Keratinocyte (primary cell): Measurements from ENCODE around the gene TRMT61A. TPM values are rescaled to one million over a fixed set of nuclear protein-coding genes. Genes with fewer than 3 reads are reported as not detected.

Source experiments
- DNase-seq: peaks from one replicate; pipeline ENCODE4 v3.0.0-alpha.2; 2011; ENCODE audit warnings: low read depth, missing footprints, low spot score
- FAIRE-seq: peaks from 2 replicates; lab custom pipeline; 2011; peaks lifted over from hg19 to GRCh38; lab: Jason Lieb, UNC
- H2AFZ ChIP-seq: 2 replicates; pipeline ENCODE4 v1.6.0; 2012; ENCODE audit warnings: low read length, control low read depth, inconsistent platforms; ENCODE audit not compliant: control insufficient read depth
- H3K27ac ChIP-seq: 2 replicates; pipeline ENCODE4 v1.5.1; 2011; ENCODE audit warnings: low read length; ENCODE audit not compliant: control insufficient read depth, insufficient read depth
- H3K27me3 ChIP-seq: 3 replicates; pipeline ENCODE4 v1.6.0; 2011; ENCODE audit warnings: low read length; ENCODE audit not compliant: control insufficient read depth, insufficient read depth; ENCODE audit errors: extremely low read depth
- H3K36me3 ChIP-seq, 2 experiments: 2 replicates in 1 of 2; 3 replicates in 1 of 2; pipeline ENCODE4 v1.5.1; 2011; ENCODE audit warnings: low read length in 2 of 2, mild to moderate bottlenecking in 1 of 2; ENCODE audit not compliant: control insufficient read depth in 2 of 2, insufficient read depth in 2 of 2; ENCODE audit errors: extremely low read depth in 1 of 2
- H3K4me1 ChIP-seq: 3 replicates; pipeline ENCODE4 v1.5.1; 2011; ENCODE audit warnings: low read length; ENCODE audit not compliant: control insufficient read depth, insufficient read depth; ENCODE audit errors: extremely low read depth
- H3K4me2 ChIP-seq: 3 replicates; pipeline ENCODE4 v1.6.0; 2011; ENCODE audit warnings: low read depth, low read length; ENCODE audit not compliant: control insufficient read depth, insufficient read depth; ENCODE audit errors: extremely low read depth
- H3K4me3 ChIP-seq, 3 experiments: fragments of 200-600 bp in 1 of 3; sonication (generic) in 1 of 3; 2 replicates in 2 of 3; 3 replicates in 1 of 3; pipeline ENCODE4 v1.5.1; 2011 to 2016; ENCODE audit warnings: low read length in 3 of 3, mild to moderate bottlenecking in 3 of 3, control low read depth in 2 of 3, inconsistent platforms in 1 of 3, low read depth in 1 of 3, mixed read lengths in 1 of 3, mixed run types in 1 of 3, moderate library complexity in 1 of 3; ENCODE audit not compliant: control insufficient read depth in 2 of 3, insufficient read depth in 2 of 3; ENCODE audit errors: extremely low read depth in 1 of 3
- H3K79me2 ChIP-seq: 2 replicates; pipeline ENCODE4 v1.6.0; 2012; ENCODE audit warnings: low read length; ENCODE audit not compliant: control insufficient read depth, insufficient read depth
- H3K9ac ChIP-seq: 3 replicates; pipeline ENCODE4 v1.6.0; 2011; ENCODE audit warnings: low read length; ENCODE audit not compliant: control insufficient read depth, insufficient read depth; ENCODE audit errors: extremely low read depth
- H3K9me1 ChIP-seq: 3 replicates; pipeline ENCODE4 v1.6.0; 2011; ENCODE audit warnings: low read length; ENCODE audit not compliant: control insufficient read depth, insufficient read depth; ENCODE audit errors: extremely low read depth
- H3K9me3 ChIP-seq: 2 replicates; pipeline ENCODE4 v1.5.1; 2012; ENCODE audit warnings: low read depth, low read length; ENCODE audit not compliant: control insufficient read depth
- H4K20me1 ChIP-seq: 3 replicates; pipeline ENCODE4 v1.6.0; 2011; ENCODE audit warnings: low read length; ENCODE audit not compliant: control insufficient read depth, insufficient read depth; ENCODE audit errors: extremely low read depth
- CTCF ChIP-seq, 3 experiments: IDR thresholded peaks in 1 of 3; conservative IDR thresholded peaks in 1 of 3; optimal IDR thresholded peaks in 1 of 3; 2 replicates in 2 of 3; 3 replicates in 1 of 3; pipeline versions ENCODE3 to v1.5.1; 2011; ENCODE audit warnings: low read length in 3 of 3, mild to moderate bottlenecking in 3 of 3, moderate library complexity in 2 of 3, control low read depth in 1 of 3, inconsistent platforms in 1 of 3; ENCODE audit not compliant: insufficient read depth in 2 of 3; ENCODE audit errors: extremely low read depth in 1 of 3
- EZH2 ChIP-seq: IDR thresholded peaks from one replicate; pipeline ENCODE4 v1.6.1; 2012; ENCODE audit warnings: inconsistent platforms, mild to moderate bottlenecking, low read length, moderate library complexity
- dilution Hi-C: fragments of 300-500 bp; cut with MboI; formaldehyde crosslinking; loops from one replicate; pipeline ENCODE4 v1.7.0; 2020; ENCODE audit warnings: low sequenced_read_pairs; ENCODE audit not compliant: extremely low pct_ligation_motif_present
- polyA plus RNA-seq, 5 experiments: library from polyadenylated mRNA; depleted of rRNA in 3 of 5; stranded (reverse) in 3 of 5; stranded (forward) in 1 of 5; unstranded in 1 of 5; fragments of >200 nt; gene quantifications; 1 replicate in 1 of 5; 2 replicates in 3 of 5; 3 replicates in 1 of 5; pipeline versions ENCODE4 v1.2.1 to v1.2.3, GENCODE V29; 2011 to 2012; ENCODE audit warnings: missing spikeins in 2 of 5, low read depth in 1 of 5, low replicate concordance in 1 of 5

Gene TRMT61A
- polyA plus RNA-seq, 1 donor (not counting 4 experiments of a cell fraction or from before 2014, with no cell fraction given): 4.4 TPM

GRCh38 chr14:103542605-103543088, 13.7 kb downstream of the TRMT61A start:
- dilution Hi-C loops: no loop called here
- DNase-seq (no peak), FAIRE-seq (no peak)
- Histone ChIP-seq H3K27ac (no peak overlapping the region), H3K9me3 (no peaks in the 10 kb centered on the region), H3K9ac (no peak overlapping the region), H3K27me3 (no peaks in the 10 kb centered on the region), H3K79me2 (no peaks in the 10 kb centered on the region), H3K9me1 (no peaks in the 10 kb centered on the region), H3K4me1 (peaks cover 31% of the 10 kb centered on the region), H3K4me3 (no peak overlapping the region), H2AFZ (no peak overlapping the region), H3K36me3 (no peaks in the 10 kb centered on the region), H4K20me1 (peaks cover 7% of the 10 kb centered on the region), H3K4me2 (no peak overlapping the region)
- TF ChIP-seq CTCF (optimal IDR thresholded peaks at IDR 0.05 in 1 of 3, IDR thresholded peaks at IDR 0.05 in 1 of 3, conservative IDR thresholded peaks at IDR 0.05 in 1 of 3; ENCODE audit: extremely low read depth in 1 of 3, insufficient read depth in 2 of 3, low read length in 3 of 3) (no peak), EZH2 (no peak)

- Histone ChIP-seq H3K9me1 (no peaks in the 10 kb centered on the region), H3K9me3 (no peaks in the 10 kb centered on the region), H4K20me1 (peaks cover 7% of the 10 kb centered on the region), H3K4me1 (peaks cover 31% of the 10 kb centered on the region), H3K4me2 (no peak overlapping the region), H3K36me3 (no peaks in the 10 kb centered on the region), H3K27me3 (no peaks in the 10 kb centered on the region), H3K27ac (no peak overlapping the region), H3K4me3 (no peak overlapping the region), H2AFZ (no peak overlapping the region), H3K79me2 (no peaks in the 10 kb centered on the region), H3K9ac (no peak overlapping the region)
- dilution Hi-C loops: no loop called here
- DNase-seq (no peak), FAIRE-seq (no peak)
- TF ChIP-seq EZH2 (no peak), CTCF (optimal IDR thresholded peaks at IDR 0.05 in 1 of 3, IDR thresholded peaks at IDR 0.05 in 1 of 3, conservative IDR thresholded peaks at IDR 0.05 in 1 of 3; ENCODE audit: extremely low read depth in 1 of 3, insufficient read depth in 2 of 3, low read length in 3 of 3) (no peak)
These were observed 14.1 kb downstream of the TRMT61A start for GRCh38 chr14:103543140-103543539.
